Panc1 (cell line): ENCODE data around the gene ZBTB6. TPM values are rescaled to one million over a fixed set of nuclear protein-coding genes. Genes with fewer than 3 reads are reported as not detected.
A peak's percentile ranks its signal among the peaks of the same experiment; 100 is the strongest.

ENCODE experiments used
- ATAC-seq: fragments of 200-7000 bp; cut with Tn5 transposase; 2 replicates; pipeline ENCODE4 v1.9.1; 2020; ENCODE audit warnings: mild to moderate bottlenecking, moderate library complexity
- BruUV-seq: library from RNA; stranded (reverse); fragments of 400-500 nt; replicated peaks from 2 replicates; lab custom pipeline; 2021; lab: Mats Ljungman, UMichigan
- CTCF ChIA-PET: fragments of 300-600 bp; sonication (Branson Sonifier 250); formaldehyde crosslinking; loops from one replicate; lab custom pipeline; 2022; ENCODE audit warnings: antibody characterized with exemption; lab: Charles Lee
- POLR2A ChIA-PET: fragments of 300-600 bp; sonication (Branson Sonifier 250); formaldehyde crosslinking; loops from one replicate; lab custom pipeline; 2022; ENCODE audit warnings: antibody characterized with exemption; lab: Charles Lee
- DNase-seq: peaks from one replicate; pipeline ENCODE4 v3.0.0-alpha.2; 2010; ENCODE audit warnings: low read depth, low spot score
- H3K27ac ChIP-seq: 2 replicates; pipeline ENCODE4 v1.5.1; 2011; ENCODE audit warnings: mild to moderate bottlenecking, low read length, inconsistent platforms
- H3K27me3 ChIP-seq: fragments of 200-500 bp; sonication (Bioruptor generic); 2 replicates; pipeline ENCODE4 v1.6.0; 2014; ENCODE audit warnings: low read length, inconsistent platforms; ENCODE audit not compliant: control insufficient read depth, insufficient read depth
- H3K36me3 ChIP-seq: fragments of 200-500 bp; sonication (Bioruptor generic); 2 replicates; pipeline ENCODE4 v1.5.1; 2014; ENCODE audit warnings: inconsistent platforms, mild to moderate bottlenecking, low read length, moderate library complexity; ENCODE audit not compliant: control insufficient read depth, insufficient read depth
- H3K4me1 ChIP-seq: 2 replicates; pipeline ENCODE4 v1.5.1; 2011; ENCODE audit warnings: inconsistent platforms, mild to moderate bottlenecking, low read length, moderate library complexity; ENCODE audit not compliant: control insufficient read depth, insufficient read depth
- H3K4me3 ChIP-seq, 2 experiments: 2 replicates each; pipeline ENCODE4 v1.5.1; 2011 to 2012; ENCODE audit warnings: low read depth in 2 of 2, low read length in 2 of 2, mild to moderate bottlenecking in 2 of 2, inconsistent platforms in 1 of 2, moderate library complexity in 1 of 2
- H3K9me3 ChIP-seq: fragments of 200-500 bp; sonication (Bioruptor generic); 2 replicates; pipeline ENCODE4 v1.5.1; 2014; ENCODE audit warnings: low read depth, mild to moderate bottlenecking, inconsistent platforms, low read length, moderate library complexity; ENCODE audit not compliant: control insufficient read depth, insufficient read depth
- CTCF ChIP-seq: fragments of 450-650 bp; IDR thresholded peaks from 2 replicates; pipeline ENCODE4 v1.5.1; 2017; ENCODE audit warnings: mild to moderate bottlenecking
- POLR2AphosphoS5 ChIP-seq: IDR thresholded peaks from 2 replicates; pipeline ENCODE4 v1.6.1; 2012; ENCODE audit warnings: mild to moderate bottlenecking, low read depth, low read length, moderate library complexity
- REST ChIP-seq, 2 experiments: IDR thresholded peaks; 2 replicates each; pipeline ENCODE4 v1.6.1; 2011 to 2012; ENCODE audit warnings: low read depth in 2 of 2, control low read depth in 1 of 2, low read length in 1 of 2, mild to moderate bottlenecking in 1 of 2, moderate library complexity in 1 of 2; ENCODE audit not compliant: insufficient read depth in 1 of 2
- SIN3A ChIP-seq: IDR thresholded peaks from 2 replicates; pipeline ENCODE4 v1.6.1; 2012; ENCODE audit warnings: low read depth, mild to moderate bottlenecking, low read length, moderate library complexity, borderline replicate concordance; ENCODE audit not compliant: insufficient read depth
- TCF7L2 ChIP-seq: IDR thresholded peaks from 2 replicates; pipeline ENCODE4 v1.6.1; 2011; ENCODE audit warnings: mild to moderate bottlenecking, low read depth, low read length, inconsistent platforms
- in situ Hi-C: cut with HindIII; loops from 2 replicates; pipeline ENCODE4 v1.10.0; 2016; ENCODE audit warnings: low sequenced_read_pairs, low pct_unique_long_range_greater_than_20kb
- intact Hi-C: fragments of 100-400 bp; cut with micrococcal nuclease; formaldehyde crosslinking; loops from one replicate; pipeline ENCODE4 v1.10.0; 2022; ENCODE audit not compliant: unreplicated experiment
- total RNA-seq: library from RNA; stranded (reverse); gene quantifications from one replicate; pipeline ENCODE4 v1.2.1, GENCODE V29; 2021; ENCODE audit not compliant: unreplicated experiment

The ZBTB6 gene
- total RNA-seq, 1 experiment from 2014 or later: 5.9 TPM

GRCh38 chr9:122955961-122956360 is 42.8 kb upstream of the ZBTB6 start:
- no peak overlapping the region for H3K4me3 ChIP-seq
- ATAC-seq (no peak), DNase-seq (no peak)
- peaks cover 11% of the 10 kb centered on the region; the same call in 1 of the 2 replicates for H3K4me1 ChIP-seq
- H3K27me3 ChIP-seq: no peaks in the 10 kb centered on the region
- POLR2A ChIA-PET: no interaction called here
- intact Hi-C loops: no loop called here
- H3K9me3 ChIP-seq: no peaks in the 10 kb centered on the region
- H3K27ac ChIP-seq: no peak overlapping the region
- in situ Hi-C loops: no loop called here
- BruUV-seq: no TSS peak
- TF ChIP-seq TCF7L2 (no peak), REST (IDR thresholded peaks at IDR 0.05; ENCODE audit: insufficient read depth in 1 of 2, low read depth in 2 of 2, low read length in 1 of 2) (no peak), SIN3A (no peak), POLR2AphosphoS5 (no peak), CTCF (no peak)
- no peaks in the 10 kb centered on the region; the same call in 1 of the 2 replicates for H3K36me3 ChIP-seq
- CTCF ChIA-PET: no interaction called here

- no peaks in the 10 kb centered on the region for H3K27me3 ChIP-seq
- DNase-seq (no peak), ATAC-seq (peak; percentile 76)
- intact Hi-C loops: no loop called here
- peaks cover 11% of the 10 kb centered on the region; the same call in 1 of the 2 replicates for H3K4me1 ChIP-seq
- ChIA-PET CTCF (no interaction called here), POLR2A (no interaction called here)
- no peaks in the 10 kb centered on the region for H3K9me3 ChIP-seq
- in situ Hi-C loops: no loop called here
- H3K27ac ChIP-seq: peak overlapping the region; percentile 39; the same call in 1 of the 2 replicates
- BruUV-seq: no TSS peak
- H3K36me3 ChIP-seq: no peaks in the 10 kb centered on the region; the same call in 1 of the 2 replicates
- TF ChIP-seq CTCF (no peak), TCF7L2 (no peak), REST (IDR thresholded peaks at IDR 0.05; ENCODE audit: insufficient read depth in 1 of 2, low read depth in 2 of 2, low read length in 1 of 2) (no peak), POLR2AphosphoS5 (no peak), SIN3A (no peak)
- no peak overlapping the region for H3K4me3 ChIP-seq
These were observed 41.1 kb upstream of the ZBTB6 start for GRCh38 chr9:122954253-122954691.
